GM18873 (cell line): ENCODE data around the gene MDH1B.

Source experiments
- ATAC-seq: cut with Tn5 transposase; IDR thresholded peaks from one replicate; pipeline ENCODE4 v1.9.1; 2021; ENCODE audit warnings: mild to moderate bottlenecking, moderate library complexity, moderate number of reproducible peaks; ENCODE audit not compliant: unreplicated experiment, low FRiP score

The MDH1B gene

GRCh38 chr2:206700156-206700555 lies 65.0 kb downstream of the MDH1B start:
- ATAC-seq = no peak

- ATAC-seq = no peak
Measured at GRCh38 chr2:206698811-206699210, 66.3 kb downstream of the MDH1B start.

- no peak for ATAC-seq
Measured at GRCh38 chr2:206696910-206697309, 68.2 kb downstream of the MDH1B start.

GRCh38 chr2:206693399-206694137 lies 71.6 kb downstream of the MDH1B start:
- ATAC-seq = no peak

- no peak for ATAC-seq
Measured at GRCh38 chr2:206692971-206693370, 72.2 kb downstream of the MDH1B start.

GRCh38 chr2:206688990-206689389 lies 76.1 kb downstream of the MDH1B start:
- ATAC-seq = no peak

GRCh38 chr2:206688453-206688852 lies 76.7 kb downstream of the MDH1B start:
- ATAC-seq = no peak
